HG03354 (cell line): ENCODE measurements around the gene TARP.

Experiments used
- ATAC-seq: cut with Tn5 transposase; IDR thresholded peaks from one replicate; pipeline ENCODE4 v1.9.1; 2021; ENCODE audit warnings: mild to moderate bottlenecking; ENCODE audit not compliant: unreplicated experiment, poor library complexity, severe bottlenecking

TARP gene

GRCh38 chr7:38229884-38230642, 43.4 kb downstream of the TARP start:
- no peak for ATAC-seq

GRCh38 chr7:38229386-38229785, 44.0 kb downstream of the TARP start:
- no peak for ATAC-seq

GRCh38 chr7:38224392-38224791, 49.0 kb downstream of the TARP start:
- ATAC-seq: no peak

GRCh38 chr7:38223306-38223705, 50.1 kb downstream of the TARP start:
- no peak for ATAC-seq

- ATAC-seq: peak; percentile 73
Observed at GRCh38 chr7:38222481-38223096, 50.8 kb downstream of the TARP start.

GRCh38 chr7:38220452-38220851, 53.0 kb downstream of the TARP start:
- ATAC-seq: peak; percentile 67

GRCh38 chr7:38217672-38218071, 55.8 kb downstream of the TARP start:
- ATAC-seq: no peak

- peak; percentile 90 for ATAC-seq
Observed at GRCh38 chr7:38215735-38216670, 57.4 kb downstream of the TARP start.

- ATAC-seq: no peak
Observed at GRCh38 chr7:38215115-38215514, 58.3 kb downstream of the TARP start.

- no peak for ATAC-seq
Observed at GRCh38 chr7:38211940-38212339, 61.5 kb downstream of the TARP start.

GRCh38 chr7:38211486-38211885, 62.0 kb downstream of the TARP start:
- no peak for ATAC-seq
